H1 (cell line): ENCODE data around the gene SLC10A2. TPM values are rescaled to one million over a fixed set of nuclear protein-coding genes. Genes with fewer than 3 reads are reported as not detected.

ENCODE experiments used
- CTCF ChIA-PET: fragments of 300-600 bp; sonication (Branson Sonifier 250); formaldehyde crosslinking; loops from one replicate; lab custom pipeline; 2021; ENCODE audit not compliant: partially characterized antibody; lab: Charles Lee
- POLR2A ChIA-PET: fragments of 300-600 bp; sonication (Branson Sonifier 250); formaldehyde crosslinking; loops from one replicate; lab custom pipeline; 2021; ENCODE audit warnings: inconsistent platforms; ENCODE audit not compliant: partially characterized antibody; lab: Charles Lee
- DNase-seq, 2 experiments: peaks; one replicate each; pipeline versions ENCODE4 v3.0.0 to v3.0.0-alpha.2; 2010 to 2022; ENCODE audit warnings: low spot score in 2 of 2, low read depth in 1 of 2, mixed read lengths in 1 of 2
- FAIRE-seq: peaks from 2 replicates; lab custom pipeline; 2011; peaks lifted over from hg19 to GRCh38; lab: Jason Lieb, UNC
- H2AFZ ChIP-seq: 2 replicates; pipeline ENCODE4 v1.8.1; 2012; ENCODE audit warnings: low read length, inconsistent platforms
- H2AK5ac ChIP-seq: 2 replicates; pipeline ENCODE4 v1.6.1; 2013; ENCODE audit warnings: low read depth, low read length
- H2BK120ac ChIP-seq: replicated peaks from 2 replicates; pipeline ENCODE3; 2013; ENCODE audit warnings: low read depth, low read length, inconsistent platforms
- H2BK12ac ChIP-seq: 2 replicates; pipeline ENCODE4 v1.6.1; 2013; ENCODE audit warnings: low read depth, low read length
- H2BK15ac ChIP-seq: 2 replicates; pipeline ENCODE4 v1.6.1; 2013; ENCODE audit warnings: low read length
- H2BK20ac ChIP-seq: 2 replicates; pipeline ENCODE4 v1.6.1; 2013; ENCODE audit warnings: low read length
- H2BK5ac ChIP-seq: 2 replicates; pipeline ENCODE4 v1.6.1; 2013; ENCODE audit warnings: low read depth, low read length
- H3K14ac ChIP-seq: 2 replicates; pipeline ENCODE4 v1.6.1; 2013; ENCODE audit warnings: inconsistent platforms; ENCODE audit not compliant: insufficient read length
- H3K18ac ChIP-seq: 2 replicates; pipeline ENCODE4 v1.6.1; 2013; ENCODE audit warnings: low read length; ENCODE audit errors: extremely low read depth
- H3K23ac ChIP-seq: 2 replicates; pipeline ENCODE4 v1.6.1; 2013; ENCODE audit warnings: inconsistent platforms; ENCODE audit not compliant: insufficient read length
- H3K23me2 ChIP-seq: 2 replicates; pipeline ENCODE4 v1.6.1; 2013; ENCODE audit warnings: low read depth, low read length
- H3K27ac ChIP-seq: 2 replicates; pipeline ENCODE4 v1.6.1; 2011; ENCODE audit warnings: low read depth, low read length, inconsistent platforms
- H3K27me3 ChIP-seq, 4 experiments: replicated peaks in 1 of 4; 1 replicate in 1 of 4; 2 replicates in 3 of 4; pipeline versions ENCODE4 v1.6.1 to v1.8.1; 2011 to 2013; ENCODE audit warnings: low read length in 3 of 4, mild to moderate bottlenecking in 3 of 4, inconsistent platforms in 2 of 4, mixed read lengths in 2 of 4, moderate library complexity in 1 of 4; ENCODE audit not compliant: control insufficient read depth in 3 of 4, insufficient read depth in 3 of 4; ENCODE audit errors: extremely low read depth in 1 of 4
- H3K36me3 ChIP-seq, 4 experiments: 2 replicates each; pipeline versions ENCODE4 v1.6.1 to v1.8.1; 2011 to 2013; ENCODE audit warnings: mild to moderate bottlenecking in 4 of 4, low read length in 3 of 4, moderate library complexity in 2 of 4, control low read depth in 1 of 4, inconsistent platforms in 1 of 4; ENCODE audit not compliant: insufficient read depth in 4 of 4, control insufficient read depth in 2 of 4
- H3K4ac ChIP-seq: replicated peaks from 2 replicates; pipeline ENCODE3; 2013; ENCODE audit warnings: low read length, low read depth, mixed read lengths, inconsistent platforms; ENCODE audit not compliant: insufficient read length
- H3K4me1 ChIP-seq, 4 experiments: replicated peaks in 1 of 4; 1 replicate in 1 of 4; 2 replicates in 3 of 4; pipeline versions ENCODE4 v1.6.1 to v1.8.1; 2011 to 2013; ENCODE audit warnings: low read length in 3 of 4, inconsistent platforms in 2 of 4, mixed read lengths in 1 of 4; ENCODE audit not compliant: insufficient read depth in 4 of 4, control insufficient read depth in 3 of 4
- H3K4me2 ChIP-seq, 2 experiments: 2 replicates each; pipeline versions ENCODE4 v1.6.1 to v1.8.1; 2011 to 2013; ENCODE audit warnings: low read depth in 2 of 2, low read length in 2 of 2, control low read depth in 1 of 2, inconsistent platforms in 1 of 2, mild to moderate bottlenecking in 1 of 2; ENCODE audit not compliant: insufficient read depth in 1 of 2
- H3K4me3 ChIP-seq, 4 experiments: fragments of 200-600, 300-600 bp in 1 of 4; sonication (generic), shearing (Covaris generic), sonication (Bioruptor Twin) in 1 of 4; 2 replicates each; pipeline versions ENCODE4 v1.5.1 to v1.8.1; 2011 to 2016; ENCODE audit warnings: low read length in 4 of 4, low read depth in 3 of 4, control low read depth in 2 of 4, inconsistent platforms in 2 of 4, mild to moderate bottlenecking in 2 of 4, mixed read lengths in 1 of 4, moderate library complexity in 1 of 4; ENCODE audit not compliant: insufficient read depth in 2 of 4; ENCODE audit errors: extremely low read depth in 1 of 4
- H3K56ac ChIP-seq: replicated peaks from 2 replicates; pipeline ENCODE3; 2013; ENCODE audit warnings: low read depth, mild to moderate bottlenecking, mixed read lengths, low read length, inconsistent platforms; ENCODE audit not compliant: insufficient read length
- H3K79me1 ChIP-seq: 2 replicates; pipeline ENCODE4 v1.6.1; 2013; ENCODE audit warnings: low read depth, low read length, control low read depth
- H3K79me2 ChIP-seq, 2 experiments: 2 replicates each; pipeline versions ENCODE4 v1.6.1 to v1.8.1; 2012 to 2013; ENCODE audit warnings: low read length in 2 of 2, mild to moderate bottlenecking in 2 of 2, inconsistent platforms in 1 of 2; ENCODE audit not compliant: insufficient read depth in 2 of 2, control insufficient read depth in 1 of 2
- H3K9ac ChIP-seq, 4 experiments: replicated peaks in 1 of 4; 1 replicate in 1 of 4; 2 replicates in 3 of 4; pipeline versions ENCODE4 v1.6.1 to v1.8.1; 2011 to 2013; ENCODE audit warnings: low read depth in 3 of 4, low read length in 3 of 4, control low read depth in 2 of 4, mild to moderate bottlenecking in 2 of 4, moderate library complexity in 2 of 4, inconsistent platforms in 1 of 4; ENCODE audit errors: extremely low read depth in 1 of 4
- H3K9me3 ChIP-seq, 2 experiments: 2 replicates each; pipeline versions ENCODE4 v1.6.1 to v1.8.1; 2012 to 2013; ENCODE audit warnings: mild to moderate bottlenecking in 2 of 2, moderate library complexity in 2 of 2, control low read depth in 1 of 2, inconsistent platforms in 1 of 2, low read depth in 1 of 2, low read length in 1 of 2, mixed read lengths in 1 of 2; ENCODE audit not compliant: insufficient read depth in 2 of 2
- H4K20me1 ChIP-seq, 2 experiments: replicated peaks in 1 of 2; 2 replicates each; pipeline versions ENCODE3 to v1.8.1; 2011 to 2013; ENCODE audit warnings: inconsistent platforms in 2 of 2, low read length in 2 of 2, mild to moderate bottlenecking in 1 of 2; ENCODE audit not compliant: insufficient read depth in 2 of 2, control insufficient read depth in 1 of 2
- H4K5ac ChIP-seq: 2 replicates; pipeline ENCODE4 v1.6.1; 2013; ENCODE audit warnings: low read length, low read depth, mixed read lengths, inconsistent platforms; ENCODE audit not compliant: insufficient read length
- H4K8ac ChIP-seq: 2 replicates; pipeline ENCODE4 v1.8.0; 2013; ENCODE audit warnings: mild to moderate bottlenecking, moderate library complexity, low read length, inconsistent platforms; ENCODE audit not compliant: insufficient read depth; ENCODE audit errors: extremely low read depth
- H4K91ac ChIP-seq: replicated peaks from 2 replicates; pipeline ENCODE3; 2013; ENCODE audit warnings: low read length, mixed read lengths, inconsistent platforms; ENCODE audit not compliant: insufficient read length
- WGBS, 2 experiments: shearing (Covaris generic) in 1 of 2; methylation state at CpG; one replicate each; pipeline versions ENCODE4 v1.1.6 to v1.1.7; 2013 to 2015; ENCODE audit warnings: low lambda C conversion rate in 2 of 2, mixed read lengths in 2 of 2, inconsistent platforms in 1 of 2, low coverage in 1 of 2, missing lambda C conversion rate in 1 of 2; ENCODE audit not compliant: insufficient replicate concordance in 2 of 2, insufficient coverage in 1 of 2, insufficient read length in 1 of 2; ENCODE audit errors: extremely low coverage in 1 of 2, missing lambda C conversion rate in 1 of 2; 5-methylcytosine and 5-hydroxymethylcytosine counted together
- polyA plus RNA-seq, 7 experiments: library from polyadenylated mRNA; depleted of rRNA in 3 of 7; stranded (reverse) in 5 of 7; unstranded in 2 of 7; fragments of >200 nt in 5 of 7; fragments of 200-250 nt in 2 of 7; gene quantifications; 1 replicate in 5 of 7; 2 replicates in 1 of 7; 4 replicates in 1 of 7; pipeline versions ENCODE4 v1.2.1 to v1.2.3, GENCODE V29; 2011 to 2013; ENCODE audit warnings: missing spikeins in 2 of 7, mixed read lengths in 2 of 7
- total RNA-seq: library from RNA; stranded (reverse); fragmentation: NEBNext Ultra II Directional; extraction: Animal tissue kit (Norgen Biotek cat#: 25700); gene quantifications from 2 replicates; pipeline ENCODE4 v1.2.1, GENCODE V29; 2021

The SLC10A2 gene
- total and polyA plus RNA-seq, 2 of the 8 experiments (the other 6 are each of a cell fraction or from before 2014, with no cell fraction given), result not detected

DNA sequence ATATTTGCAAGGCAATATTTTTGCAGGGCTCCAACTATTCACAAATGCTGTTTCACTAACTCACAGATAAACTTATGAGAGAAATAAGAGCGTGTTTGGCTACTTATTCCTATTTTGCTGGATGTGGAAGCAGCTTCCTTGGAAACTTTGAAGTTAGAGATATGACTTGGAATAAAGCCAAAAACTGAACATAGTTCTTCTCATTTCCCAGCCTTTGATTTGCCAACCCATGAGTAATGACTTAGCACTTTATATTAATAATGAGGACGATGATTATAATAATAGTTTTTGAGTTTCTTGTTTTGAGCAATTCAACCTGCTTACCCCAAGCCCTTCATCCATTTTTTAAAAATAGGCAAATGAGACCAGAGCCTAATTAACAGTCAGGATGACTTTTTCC is 47.7 kb downstream of the SLC10A2 start:
- no peak overlapping the region for H3K9ac ChIP-seq
- H3K23me2 ChIP-seq, result no peaks in the 10 kb centered on the region
- no peak for FAIRE-seq

More for the DNA sequence above, 47.7 kb downstream of the SLC10A2 start:
- H3K9me3 ChIP-seq, result no peaks in the 10 kb centered on the region
- no peak overlapping the region for H4K91ac ChIP-seq
- H3K23ac ChIP-seq, result no peak overlapping the region
- H2BK12ac ChIP-seq, result no peak overlapping the region
- no peak overlapping the region for H2BK120ac ChIP-seq
- no peak overlapping the region for H3K27ac ChIP-seq
- H3K4me1 ChIP-seq, result peaks cover 0 to 3% (median 0%) of the 10 kb centered on the region in 4 experiments; a peak in 2 of 7 replicates
- H3K4ac ChIP-seq, result no peak overlapping the region
- H3K4me2 ChIP-seq, result no peak overlapping the region
- no peaks in the 10 kb centered on the region for H3K27me3 ChIP-seq
- no peak overlapping the region for H3K14ac ChIP-seq
- H2AFZ ChIP-seq, result no peak overlapping the region
- H3K36me3 ChIP-seq, result no peaks in the 10 kb centered on the region
- no peak overlapping the region for H3K18ac ChIP-seq
- no peak overlapping the region for H4K8ac ChIP-seq
- no peak overlapping the region for H3K4me3 ChIP-seq
- no peak for DNase-seq
- no peak overlapping the region for H2BK20ac ChIP-seq
- ChIA-PET CTCF (no interaction called here), POLR2A (no interaction called here)
- H2AK5ac ChIP-seq, result no peak overlapping the region
- H3K79me1 ChIP-seq, result no peaks in the 10 kb centered on the region
- H3K79me2 ChIP-seq, result no peaks in the 10 kb centered on the region
- WGBS, 2 experiments, result 82% methylated on average over 2 of the region's 2 CpGs; no CpG with 5 or more reads in 1 of the 2 experiments
- no peak overlapping the region for H3K56ac ChIP-seq
- no peaks in the 10 kb centered on the region for H4K20me1 ChIP-seq
- H2BK5ac ChIP-seq, result no peak overlapping the region
- H2BK15ac ChIP-seq, result no peak overlapping the region
- no peak overlapping the region for H4K5ac ChIP-seq
